Large intestine (tissue), 3 donors: ENCODE measurements around the gene PRUNE2. TPM values are rescaled to one million over a fixed set of nuclear protein-coding genes. Genes with fewer than 3 reads are reported as not detected.

Experiments used
- DNase-seq, 2 donors: peaks; one replicate each; pipeline versions ENCODE4 v3.0.0 to v3.0.0-alpha.2; 2013
- H3K27ac ChIP-seq: one replicate; pipeline ENCODE4 v1.5.1; 2013; ENCODE audit warnings: low read length
- H3K27me3 ChIP-seq: 2 replicates; pipeline ENCODE4 v1.6.1; 2013; ENCODE audit warnings: low read length; ENCODE audit not compliant: control insufficient read depth, insufficient read depth
- H3K36me3 ChIP-seq: 2 replicates; pipeline ENCODE4 v1.6.1; 2013; ENCODE audit warnings: low read length; ENCODE audit not compliant: control insufficient read depth, insufficient read depth
- H3K4me1 ChIP-seq: one replicate; pipeline ENCODE4 v1.6.1; 2013; ENCODE audit warnings: low read length; ENCODE audit not compliant: control insufficient read depth, insufficient read depth
- H3K4me3 ChIP-seq: one replicate; pipeline ENCODE4 v1.5.1; 2013; ENCODE audit warnings: low read length
- H3K9me3 ChIP-seq: one replicate; pipeline ENCODE4 v1.6.1; 2013; ENCODE audit warnings: mild to moderate bottlenecking, low read depth, low read length, moderate library complexity; ENCODE audit not compliant: control insufficient read depth
- WGBS: methylation state at CpG from one replicate; pipeline ENCODE4 v1.1.5; 2013; ENCODE audit warnings: low lambda C conversion rate; ENCODE audit not compliant: insufficient coverage; 5-methylcytosine and 5-hydroxymethylcytosine counted together
- polyA plus RNA-seq: library from polyadenylated mRNA; unstranded; fragments of 120-200 nt; gene quantifications from one replicate; pipeline ENCODE4 v1.2.1, GENCODE V29; 2013

The PRUNE2 gene
- polyA plus RNA-seq, 1 donor = 68.1 TPM

GRCh38 chr9:76904661-76905457 is 1.1 kb downstream of the PRUNE2 start:
- H3K36me3 ChIP-seq = no peaks in the 10 kb centered on the region
- peaks cover 18% of the 10 kb centered on the region for H3K4me1 ChIP-seq
- peaks cover 77% of the 10 kb centered on the region for H3K27me3 ChIP-seq
- H3K27ac ChIP-seq = no peak overlapping the region
- WGBS = 26% methylated on average over 5 of the region's 8 CpGs
- H3K9me3 ChIP-seq = peaks cover 2% of the 10 kb centered on the region
- no peak for DNase-seq
- peak overlapping the region; percentile 37 for H3K4me3 ChIP-seq

GRCh38 chr9:76902395-76902794 is 3.5 kb downstream of the PRUNE2 start:
- Histone ChIP-seq H3K27me3 (peaks cover 60% of the 10 kb centered on the region), H3K4me1 (peaks cover 30% of the 10 kb centered on the region), H3K36me3 (no peaks in the 10 kb centered on the region), H3K4me3 (no peak overlapping the region), H3K9me3 (peaks cover 2% of the 10 kb centered on the region), H3K27ac (no peak overlapping the region)
- WGBS = no CpG with 5 or more reads among the region's 6 CpGs
- DNase-seq = no peak

GRCh38 chr9:76901801-76902200 is 4.1 kb downstream of the PRUNE2 start:
- Histone ChIP-seq H3K4me1 (peaks cover 35% of the 10 kb centered on the region), H3K4me3 (no peak overlapping the region), H3K9me3 (peaks cover 2% of the 10 kb centered on the region), H3K27me3 (peaks cover 56% of the 10 kb centered on the region), H3K36me3 (no peaks in the 10 kb centered on the region), H3K27ac (no peak overlapping the region)
- 20% methylated on average over 1 of the region's 2 CpGs for WGBS
- DNase-seq = peak in 1 of 2 donors; percentile 33

GRCh38 chr9:76900884-76901440 is 5.0 kb downstream of the PRUNE2 start:
- Histone ChIP-seq H3K27ac (no peak overlapping the region), H3K27me3 (peaks cover 49% of the 10 kb centered on the region), H3K36me3 (no peaks in the 10 kb centered on the region), H3K9me3 (no peaks in the 10 kb centered on the region), H3K4me3 (no peak overlapping the region), H3K4me1 (peaks cover 39% of the 10 kb centered on the region)
- DNase-seq = no peak
- WGBS = no CpG with 5 or more reads among the region's 3 CpGs

GRCh38 chr9:76898786-76899185 is 7.1 kb downstream of the PRUNE2 start:
- H3K27ac ChIP-seq = no peak overlapping the region
- no peaks in the 10 kb centered on the region for H3K9me3 ChIP-seq
- peaks cover 30% of the 10 kb centered on the region for H3K27me3 ChIP-seq
- DNase-seq = no peak
- H3K36me3 ChIP-seq = no peaks in the 10 kb centered on the region
- peaks cover 32% of the 10 kb centered on the region for H3K4me1 ChIP-seq
- no CpG with 5 or more reads among the region's 2 CpGs for WGBS
- H3K4me3 ChIP-seq = no peak overlapping the region

- H3K27me3 ChIP-seq = peaks cover 27% of the 10 kb centered on the region
- no peak overlapping the region for H3K4me3 ChIP-seq
- no peak for DNase-seq
- H3K36me3 ChIP-seq = no peaks in the 10 kb centered on the region
- WGBS = no CpG with 5 or more reads among the region's 6 CpGs
- H3K4me1 ChIP-seq = peaks cover 32% of the 10 kb centered on the region
- H3K9me3 ChIP-seq = no peaks in the 10 kb centered on the region
- H3K27ac ChIP-seq = no peak overlapping the region
Observed at GRCh38 chr9:76897804-76898525, 7.9 kb downstream of the PRUNE2 start.

DNA sequence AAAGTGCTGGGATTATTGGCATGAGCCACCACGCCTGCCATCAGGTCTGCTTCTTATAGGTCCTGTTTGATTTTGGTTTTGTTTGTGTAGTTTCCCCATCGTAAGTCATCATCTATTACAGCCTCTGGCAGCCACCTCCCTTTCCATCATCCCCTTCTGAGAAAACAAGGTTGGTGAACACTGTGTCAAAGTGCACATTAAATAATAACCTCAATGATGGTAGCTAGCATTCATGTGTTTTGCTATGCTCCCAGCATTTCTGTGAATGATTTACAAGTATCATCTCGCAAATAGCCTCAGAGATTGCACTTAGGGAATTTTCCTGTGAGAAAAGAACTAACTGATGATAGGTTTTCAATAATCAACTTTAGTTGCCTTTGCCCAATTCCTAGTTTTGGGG is 9.9 kb downstream of the PRUNE2 start:
- 20% methylated on average over 1 of the region's 3 CpGs for WGBS
- H3K27ac ChIP-seq = no peak overlapping the region

GRCh38 chr9:76895186-76895585 is 10.7 kb downstream of the PRUNE2 start:
- 89% methylated on average over 1 of the region's 6 CpGs for WGBS

More for the DNA sequence above, 9.9 kb downstream of the PRUNE2 start:
- Histone ChIP-seq H3K4me3 (no peak overlapping the region), H3K4me1 (peaks cover 23% of the 10 kb centered on the region), H3K27me3 (peaks cover 12% of the 10 kb centered on the region), H3K9me3 (no peaks in the 10 kb centered on the region), H3K36me3 (no peaks in the 10 kb centered on the region)
- DNase-seq = peak; percentile 35 to 51

GRCh38 chr9:76894198-76894597 is 11.7 kb downstream of the PRUNE2 start:
- Histone ChIP-seq H3K36me3 (no peaks in the 10 kb centered on the region), H3K27me3 (peaks cover 8% of the 10 kb centered on the region), H3K4me1 (peaks cover 23% of the 10 kb centered on the region), H3K9me3 (no peaks in the 10 kb centered on the region), H3K27ac (no peak overlapping the region), H3K4me3 (no peak overlapping the region)
- no CpG with 5 or more reads among the region's 5 CpGs for WGBS
- DNase-seq = no peak

More at GRCh38 chr9:76895186-76895585, 10.7 kb downstream of the PRUNE2 start:
- no peaks in the 10 kb centered on the region for H3K9me3 ChIP-seq
- H3K27me3 ChIP-seq = peaks cover 6% of the 10 kb centered on the region
- peaks cover 23% of the 10 kb centered on the region for H3K4me1 ChIP-seq
- DNase-seq = no peak
- no peak overlapping the region for H3K27ac ChIP-seq
- H3K36me3 ChIP-seq = no peaks in the 10 kb centered on the region
- no peak overlapping the region for H3K4me3 ChIP-seq

GRCh38 chr9:76893395-76893932 is 12.4 kb downstream of the PRUNE2 start:
- Histone ChIP-seq H3K27ac (no peak overlapping the region), H3K9me3 (no peaks in the 10 kb centered on the region), H3K27me3 (peaks cover 6% of the 10 kb centered on the region), H3K4me3 (no peak overlapping the region), H3K36me3 (no peaks in the 10 kb centered on the region), H3K4me1 (peaks cover 19% of the 10 kb centered on the region)
- WGBS = 88% methylated on average over 1 of the region's 4 CpGs
- DNase-seq = no peak
